K562 (cell line): ENCODE data around the gene PAPSS2. TPM values are rescaled to one million over a fixed set of nuclear protein-coding genes. Genes with fewer than 3 reads are reported as not detected.

ENCODE experiments used
- ATAC-seq: fragments of 200-7000 bp; cut with Tn5 transposase; 3 replicates; pipeline ENCODE4 v1.9.1; 2020; ENCODE audit warnings: moderate library complexity
- BruUV-seq: library from RNA; stranded (reverse); fragments of 400-500 nt; replicated peaks from 2 replicates; lab custom pipeline; 2021; lab: Mats Ljungman, UMichigan
- CTCF ChIA-PET: fragments of 300-600 bp; formaldehyde crosslinking; extraction: SDS; loops from one replicate; lab custom pipeline; 2021; ENCODE audit warnings: low intra/inter-chr PET ratio; lab: Yijun Ruan, JAX
- POLR2A ChIA-PET: fragments of 300-600, 350-650 bp; sonication (Branson Sonifier 250); formaldehyde crosslinking; extraction: SDS; loops from one replicate; lab custom pipeline; 2021; ENCODE audit warnings: antibody characterized with exemption, inconsistent platforms; lab: Yijun Ruan, JAX
- DNase-seq, 4 experiments: peaks; one replicate each; pipeline versions ENCODE4 v3.0.0 to v3.0.0-alpha.2; 2011 to 2018; ENCODE audit warnings: low spot score in 3 of 4, mixed read lengths in 3 of 4; ENCODE audit errors: extremely low read depth in 1 of 4
- FAIRE-seq: peaks from 2 replicates; lab custom pipeline; 2011; peaks lifted over from hg19 to GRCh38; lab: Jason Lieb, UNC
- H2AFZ ChIP-seq: 2 replicates; pipeline ENCODE4 v1.6.0; 2011; ENCODE audit warnings: low read depth, low read length, control low read depth, inconsistent platforms
- H3K27ac ChIP-seq: fragments of 200-600 bp; 3 replicates; pipeline ENCODE4 v1.8.0; 2011; ENCODE audit warnings: low read depth, mild to moderate bottlenecking, control low read depth, inconsistent platforms, low read length, moderate library complexity, mixed read lengths; ENCODE audit errors: extremely low read depth
- H3K27me3 ChIP-seq, 2 experiments: fragments of 300-600 bp in 1 of 2; 2 replicates in 1 of 2; 3 replicates in 1 of 2; pipeline versions ENCODE4 v1.6.0 to v1.8.0; 2011; ENCODE audit warnings: inconsistent platforms in 2 of 2, low read length in 2 of 2, mild to moderate bottlenecking in 1 of 2, mixed read lengths in 1 of 2, moderate library complexity in 1 of 2; ENCODE audit not compliant: control insufficient read depth in 2 of 2, insufficient read depth in 2 of 2
- H3K36me3 ChIP-seq: fragments of 300-600 bp; 3 replicates; pipeline ENCODE4 v1.8.0; 2011; ENCODE audit warnings: mild to moderate bottlenecking, low read length, inconsistent platforms; ENCODE audit not compliant: control insufficient read depth, insufficient read depth
- H3K4me1 ChIP-seq, 2 experiments: fragments of 200-600 bp in 1 of 2; replicated peaks in 1 of 2; 2 replicates in 1 of 2; 3 replicates in 1 of 2; pipeline versions ENCODE4 v1.5.1 to v1.8.0; 2011; ENCODE audit warnings: inconsistent platforms in 2 of 2, low read length in 2 of 2, mild to moderate bottlenecking in 1 of 2, mixed read lengths in 1 of 2, moderate library complexity in 1 of 2; ENCODE audit not compliant: control insufficient read depth in 2 of 2, insufficient read depth in 2 of 2
- H3K4me2 ChIP-seq: 2 replicates; pipeline ENCODE4 v1.6.1; 2011; ENCODE audit warnings: low read length, control low read depth, inconsistent platforms, mixed read lengths; ENCODE audit not compliant: insufficient read depth
- H3K4me3 ChIP-seq: fragments of 200-600 bp; sonication (generic), shearing (Covaris generic); 2 replicates; pipeline ENCODE4 v1.5.1; 2016; ENCODE audit warnings: control low read depth, inconsistent platforms
- H3K79me2 ChIP-seq: fragments of 200-600 bp; 3 replicates; pipeline ENCODE4 v1.8.0; 2011; ENCODE audit warnings: low read length, inconsistent platforms; ENCODE audit not compliant: control insufficient read depth, insufficient read depth
- H3K9ac ChIP-seq, 2 experiments: 2 replicates each; pipeline versions ENCODE4 v1.6.0 to v1.6.1; 2011; ENCODE audit warnings: low read depth in 2 of 2, low read length in 2 of 2, control low read depth in 1 of 2, inconsistent platforms in 1 of 2, mild to moderate bottlenecking in 1 of 2, mixed read lengths in 1 of 2; ENCODE audit not compliant: insufficient read depth in 1 of 2
- H3K9me1 ChIP-seq: one replicate; pipeline ENCODE4 v1.6.0; 2011; ENCODE audit warnings: inconsistent platforms, mild to moderate bottlenecking, low read length, moderate library complexity; ENCODE audit not compliant: control insufficient read depth, insufficient read depth
- H3K9me3 ChIP-seq: replicated peaks from 2 replicates; pipeline ENCODE4 v1.5.1; 2011; ENCODE audit warnings: low read depth, low read length, inconsistent platforms; ENCODE audit not compliant: control insufficient read depth, insufficient read depth
- H4K20me1 ChIP-seq: replicated peaks from 2 replicates; pipeline ENCODE4 v1.6.1; 2011; ENCODE audit warnings: low read length, inconsistent platforms, mixed read lengths; ENCODE audit not compliant: control insufficient read depth, insufficient read depth
- CTCFL ChIP-seq: IDR thresholded peaks from 2 replicates; pipeline ENCODE4 v1.6.1; 2011; ENCODE audit warnings: borderline replicate concordance, low read depth, mild to moderate bottlenecking, moderate library complexity, low read length; ENCODE audit not compliant: insufficient read depth, poor library complexity, severe bottlenecking
- DEAF1 ChIP-seq: fragments of 450-650 bp; formaldehyde crosslinking; IDR thresholded peaks from 2 replicates; pipeline ENCODE4 v1.4.0; 2020; ENCODE audit warnings: mild to moderate bottlenecking, moderate library complexity
- ETS2 ChIP-seq: IDR thresholded peaks from 2 replicates; pipeline ENCODE4 v1.6.1; 2016; ENCODE audit warnings: borderline replicate concordance, missing genetic modification characterization, mild to moderate bottlenecking, moderate library complexity, missing compliant biosample characterization; ENCODE audit not compliant: poor library complexity, severe bottlenecking
- EZH2 ChIP-seq: IDR thresholded peaks from 2 replicates; pipeline ENCODE4 v1.6.1; 2012; ENCODE audit warnings: low read depth, mild to moderate bottlenecking, inconsistent platforms, low read length, borderline replicate concordance
- GABPA ChIP-seq: fragments of 200-800 bp; sonication (Bioruptor generic); conservative IDR thresholded peaks from 2 replicates; pipeline ENCODE4 v1.6.1; 2016; ENCODE audit warnings: low read depth, missing genetic modification characterization, missing compliant biosample characterization
- GTF2B ChIP-seq: IDR thresholded peaks from 2 replicates; pipeline ENCODE4 v1.6.1; 2011; ENCODE audit not compliant: insufficient read length; ENCODE audit errors: extremely low read depth
- KDM4B ChIP-seq, 2 experiments: fragments of 450-650 bp in 1 of 2; sonication (generic) in 1 of 2; IDR thresholded peaks; 2 replicates each; pipeline ENCODE4 v1.6.1; 2016 to 2017; ENCODE audit warnings: borderline replicate concordance in 2 of 2, antibody characterized with exemption in 1 of 2, low read depth in 1 of 2, mild to moderate bottlenecking in 1 of 2
- NCOR1 ChIP-seq: fragments of 450-650 bp; IDR thresholded peaks from 2 replicates; pipeline ENCODE4 v1.6.1; 2016; ENCODE audit warnings: mild to moderate bottlenecking, moderate library complexity
- PHB2 ChIP-seq: fragments of 450-650 bp; IDR thresholded peaks from 2 replicates; pipeline ENCODE4 v1.6.1; 2017; ENCODE audit warnings: low read depth
- POLR2AphosphoS2 ChIP-seq: IDR thresholded peaks from 2 replicates; pipeline ENCODE4 v1.6.1; 2012; ENCODE audit warnings: low read length, improper control_type of control experiment
- SMAD1 ChIP-seq: fragments of 150-350 bp; IDR thresholded peaks from 2 replicates; pipeline ENCODE4 v1.6.1; 2014; ENCODE audit warnings: low read length, low read depth; ENCODE audit not compliant: partially characterized antibody
- SRF ChIP-seq, 2 experiments: fragments of 250-450, 450-650 bp in 1 of 2; sonication (Bioruptor Pico) in 1 of 2; sonication (generic) in 1 of 2; formaldehyde crosslinking; IDR thresholded peaks; 2 replicates each; pipeline versions ENCODE4 v1.5.0 to v1.5.1; 2020 to 2022; ENCODE audit warnings: mild to moderate bottlenecking in 1 of 2, missing genetic modification reagents in 1 of 2
- TAF7 ChIP-seq: fragments of 450-650 bp; IDR thresholded peaks from 2 replicates; pipeline ENCODE4 v1.6.1; 2016; ENCODE audit warnings: missing genetic modification characterization, missing compliant biosample characterization
- TBP ChIP-seq: optimal IDR thresholded peaks from 2 replicates; pipeline ENCODE3; 2011; ENCODE audit warnings: low read depth, low read length, improper control_type of control experiment
- ZNF518B ChIP-seq: fragments of 250-450 bp; sonication (Bioruptor Pico); IDR thresholded peaks from 2 replicates; pipeline ENCODE4 v1.5.0; 2021; ENCODE audit warnings: mild to moderate bottlenecking, moderate library complexity
- whole genome bisulfite sequencing: fragments of 100-300 bp; shearing (Covaris generic); methylation state at CpG from one replicate; pipeline ENCODE4 v1.1.6; 2016; ENCODE audit warnings: low coverage, mixed read lengths; ENCODE audit not compliant: insufficient coverage; ENCODE audit errors: missing lambda C conversion rate; 5-methylcytosine and 5-hydroxymethylcytosine counted together
- in situ Hi-C: fragments of 300-500 bp; cut with MboI; formaldehyde crosslinking; loops from 4 replicates; pipeline ENCODE4 v1.15.0; 2018; ENCODE audit warnings: inconsistent platforms, mixed read lengths
- intact Hi-C: fragments of 100-400 bp; cut with micrococcal nuclease; formaldehyde crosslinking; loops from 2 replicates; pipeline ENCODE4 v1.14.2; 2022
- polyA plus RNA-seq, 8 experiments: library from polyadenylated mRNA; depleted of rRNA in 4 of 8; stranded (reverse) in 5 of 8; unstranded in 3 of 8; fragments of >200 nt; fragmentation: Nextera tagmentation in 2 of 8; fragmentation: Illumina TruSeq in 1 of 8; extraction: Ambion mirVana in 2 of 8; extraction: Trizol in 1 of 8; gene quantifications; 2 replicates each; pipeline versions ENCODE4 v1.2.1 to v1.2.3, GENCODE V29; 2011 to 2014; ENCODE audit warnings: inconsistent platforms in 1 of 8, missing spikeins in 1 of 8
- total RNA-seq, 7 experiments: library from RNA; depleted of rRNA in 6 of 7; stranded (reverse); fragments of >200 nt in 6 of 7; fragmentation: Illumina TruSeq in 2 of 7; extraction: Trizol in 2 of 7; gene quantifications; 2 replicates each; pipeline versions ENCODE4 v1.2.1 to v1.2.3, GENCODE V29; 2011 to 2021; ENCODE audit warnings: low replicate concordance in 1 of 7

The PAPSS2 gene
- total and polyA plus RNA-seq, 9 of the 15 experiments (the other 6 are each of a cell fraction or from before 2014, with no cell fraction given): 0.01 to 0.29 TPM; not detected in 7

- 13% methylated on average over 5 of the region's 5 CpGs for WGBS
- no peaks in the 10 kb centered on the region for H3K79me2 ChIP-seq
- ATAC-seq: no peak
- intact Hi-C loops (no loop called here), in situ Hi-C loops (no loop called here)
- ChIA-PET POLR2A (no interaction called here), CTCF (no interaction called here)
- H3K4me1 ChIP-seq: no peaks in the 10 kb centered on the region
- no peak for FAIRE-seq
- H3K9ac ChIP-seq: no peak overlapping the region
- H3K4me3 ChIP-seq: no peak overlapping the region
- no peak overlapping the region for H3K27ac ChIP-seq
- no peak overlapping the region for H3K4me2 ChIP-seq
- no peaks in the 10 kb centered on the region for H3K9me1 ChIP-seq
- no peak overlapping the region for H2AFZ ChIP-seq
- no peaks in the 10 kb centered on the region for H3K9me3 ChIP-seq
- no peaks in the 10 kb centered on the region for H4K20me1 ChIP-seq
- BruUV-seq: no TSS peak
- peaks cover 2 to 4% of the 10 kb centered on the region in 2 experiments; a peak in 4 of 5 replicates for H3K27me3 ChIP-seq
- no peaks in the 10 kb centered on the region for H3K36me3 ChIP-seq
- DNase-seq: no peak
- no peak for TF ChIP-seq GABPA (tag)
- TF ChIP-seq KDM4B (IDR thresholded peaks at IDR 0.05; ENCODE audit: borderline replicate concordance in 2 of 2, low read depth in 1 of 2): no peak
- TF ChIP-seq PHB2: no peak
- no peak for TF ChIP-seq TBP
- no peak for TF ChIP-seq ZNF518B
- TF ChIP-seq GTF2B: no peak
- no peak for TF ChIP-seq SRF (CRISPR knock-in tag; IDR thresholded peaks at IDR 0.05)
- no peak for TF ChIP-seq POLR2AphosphoS2
- no peak for TF ChIP-seq TAF7
- TF ChIP-seq ETS2: no peak
- no peak for TF ChIP-seq NCOR1
- no peak for TF ChIP-seq CTCFL
- TF ChIP-seq SMAD1: no peak
- no peak for TF ChIP-seq DEAF1 (CRISPR knock-in tag)
- TF ChIP-seq EZH2: no peak
These were observed 65.1 kb downstream of the PAPSS2 start for GRCh38 chr10:87724789-87725188.
